Activated T-helper 9 cell treated with anti-CD3 and anti-CD28 coated beads, Interleukin-2, amount 50 U/mL, for 16 hours (primary cell): ENCODE results near the gene SRL.
"Not testable (repeated sequence)": the region's sequence is repeated elsewhere in the genome, so short reads cannot be mapped to it uniquely, and the experiment has no call there.

ENCODE experiments used
- DNase-seq: peaks from one replicate; pipeline ENCODE4 v3.0.0-alpha.2; 2020; ENCODE audit warnings: low read depth

The SRL gene

GRCh38 chr16:4160658-4161430 is 81.0 kb downstream of the SRL start:
- DNase-seq = no peak

GRCh38 chr16:4159726-4160125 is 82.2 kb downstream of the SRL start:
- no peak for DNase-seq

GRCh38 chr16:4158143-4159093 is 83.5 kb downstream of the SRL start:
- DNase-seq = no peak

GRCh38 chr16:4157376-4157825 is 84.5 kb downstream of the SRL start:
- no peak for DNase-seq

GRCh38 chr16:4156503-4156902 is 85.4 kb downstream of the SRL start:
- not testable (repeated sequence) for DNase-seq

GRCh38 chr16:4153364-4153763 is 88.5 kb downstream of the SRL start:
- not testable (repeated sequence) for DNase-seq

- DNase-seq = no peak
Measured at GRCh38 chr16:4152267-4152666, 89.6 kb downstream of the SRL start.

- no peak for DNase-seq
Measured at GRCh38 chr16:4147236-4147635, 94.6 kb downstream of the SRL start.

- DNase-seq = no peak
Measured at GRCh38 chr16:4142268-4142667, 99.6 kb downstream of the SRL start.

GRCh38 chr16:4141604-4142003 is 100.3 kb downstream of the SRL start:
- no peak for DNase-seq

GRCh38 chr16:4140652-4141051 is 101.2 kb downstream of the SRL start:
- no peak for DNase-seq

GRCh38 chr16:4139968-4140367 is 101.9 kb downstream of the SRL start:
- no peak for DNase-seq
